Fibroblast of lung (primary cell): ENCODE results near the gene BID. TPM values are rescaled to one million over a fixed set of nuclear protein-coding genes. Genes with fewer than 3 reads are reported as not detected.

Source experiments
- DNase-seq, 2 donors: peaks; one replicate each; pipeline versions ENCODE4 v3.0.0 to v3.0.0-alpha.2; 2010; ENCODE audit warnings: low read depth in 2 of 2
- H2AFZ ChIP-seq: 2 replicates; pipeline ENCODE4 v1.5.1; 2012; ENCODE audit warnings: low read length, control low read depth, inconsistent platforms
- H3K27ac ChIP-seq: 2 replicates; pipeline ENCODE4 v1.5.1; 2011; ENCODE audit warnings: low read length, control low read depth; ENCODE audit not compliant: insufficient read depth
- H3K27me3 ChIP-seq: 2 replicates; pipeline ENCODE4 v1.5.1; 2011; ENCODE audit warnings: mild to moderate bottlenecking, low read length; ENCODE audit not compliant: control insufficient read depth, insufficient read depth
- H3K36me3 ChIP-seq: 2 replicates; pipeline ENCODE4 v1.5.1; 2011; ENCODE audit warnings: low read length; ENCODE audit not compliant: control insufficient read depth, insufficient read depth
- H3K4me1 ChIP-seq: 2 replicates; pipeline ENCODE4 v1.5.1; 2011; ENCODE audit warnings: low read length; ENCODE audit not compliant: control insufficient read depth, insufficient read depth; ENCODE audit errors: extremely low read depth
- H3K4me2 ChIP-seq: 2 replicates; pipeline ENCODE4 v1.5.1; 2011; ENCODE audit warnings: low read length, control low read depth; ENCODE audit not compliant: insufficient read depth; ENCODE audit errors: extremely low read depth
- H3K4me3 ChIP-seq, 4 experiments: fragments of 200-600 bp in 1 of 4; sonication (generic) in 1 of 4; replicated peaks in 1 of 4; 2 replicates each; pipeline ENCODE4 v1.5.1; 2011 to 2016; ENCODE audit warnings: low read length in 4 of 4, low read depth in 3 of 4, mild to moderate bottlenecking in 3 of 4, control low read depth in 2 of 4, inconsistent platforms in 1 of 4, mixed read lengths in 1 of 4; ENCODE audit not compliant: insufficient read depth in 1 of 4; ENCODE audit errors: control extremely low read depth in 1 of 4
- H3K79me2 ChIP-seq: 2 replicates; pipeline ENCODE4 v1.5.1; 2012; ENCODE audit warnings: mild to moderate bottlenecking, low read length, inconsistent platforms; ENCODE audit not compliant: control insufficient read depth, insufficient read depth
- H3K9ac ChIP-seq: 2 replicates; pipeline ENCODE4 v1.5.1; 2011; ENCODE audit warnings: mild to moderate bottlenecking, low read length, control low read depth; ENCODE audit not compliant: insufficient read depth
- H3K9me3 ChIP-seq: 2 replicates; pipeline ENCODE4 v1.5.1; 2012; ENCODE audit warnings: low read depth, low read length; ENCODE audit not compliant: control insufficient read depth, insufficient read depth
- H4K20me1 ChIP-seq: 2 replicates; pipeline ENCODE4 v1.5.1; 2011; ENCODE audit warnings: low read length; ENCODE audit not compliant: control insufficient read depth, insufficient read depth; ENCODE audit errors: extremely low read depth
- EZH2 ChIP-seq: IDR thresholded peaks from 2 replicates; pipeline ENCODE4 v1.5.1; 2012; ENCODE audit warnings: low read length, control low read depth, mild to moderate bottlenecking; ENCODE audit errors: missing control alignments
- polyA plus RNA-seq, 2 donors: library from polyadenylated mRNA; depleted of rRNA in 1 of 2; stranded (reverse) in 1 of 2; unstranded in 1 of 2; fragments of >200 nt; gene quantifications; 2 replicates each; pipeline ENCODE4 v1.2.1, GENCODE V29; 2011 to 2012; ENCODE audit warnings: missing spikeins in 1 of 2
- total RNA-seq: library from RNA; depleted of rRNA; stranded (reverse); fragments of >200 nt; gene quantifications from 2 replicates; pipeline ENCODE4 v1.2.1, GENCODE V29; 2014
- TF ChIP-seq, protein P1 (sequence below), 2 donors: IDR thresholded peaks in 1 of 2; conservative IDR thresholded peaks in 1 of 2; 1 replicate in 1 of 2; 2 replicates in 1 of 2; pipeline ENCODE4 v1.5.1; 2011 to 2012; ENCODE audit warnings: low read length in 2 of 2, control low read depth in 1 of 2, inconsistent platforms in 1 of 2, low read depth in 1 of 2, mild to moderate bottlenecking in 1 of 2

The BID gene
- total and polyA plus RNA-seq, 2 donors (not counting 1 experiment from before 2014, with no cell fraction given): 13.4 to 23.4 TPM

DNA sequence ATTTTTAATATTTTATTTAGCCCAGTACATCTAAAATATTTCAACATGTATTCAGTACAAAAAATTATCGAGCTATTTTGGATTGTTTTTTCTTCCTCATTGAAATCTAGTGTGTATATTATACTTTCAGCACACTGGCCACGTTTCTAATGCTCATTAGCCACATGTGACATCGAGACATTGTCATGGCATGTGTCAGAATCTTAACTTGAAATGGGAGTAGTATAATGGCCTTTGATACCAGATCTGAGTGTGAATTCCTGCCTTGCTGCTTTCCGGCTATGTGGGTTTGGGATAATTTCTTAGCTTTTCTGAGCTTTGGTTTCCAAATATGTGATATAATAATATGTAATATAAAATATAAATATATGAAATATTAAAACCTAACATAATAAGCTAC lies 81.4 kb downstream of the BID start:
- H4K20me1 ChIP-seq: no peaks in the 10 kb centered on the region
- H3K4me2 ChIP-seq: no peak overlapping the region
- no peak overlapping the region for H3K9ac ChIP-seq
- no peak overlapping the region for H2AFZ ChIP-seq
- no peak overlapping the region for H3K4me3 ChIP-seq
- DNase-seq: no peak
- no peaks in the 10 kb centered on the region for H3K79me2 ChIP-seq
- H3K4me1 ChIP-seq: peaks cover 2% of the 10 kb centered on the region
- H3K27ac ChIP-seq: no peak overlapping the region
- no peaks in the 10 kb centered on the region for H3K9me3 ChIP-seq
- no peaks in the 10 kb centered on the region for H3K36me3 ChIP-seq
- TF ChIP-seq EZH2: no peak
- TF ChIP-seq, protein P1, sequence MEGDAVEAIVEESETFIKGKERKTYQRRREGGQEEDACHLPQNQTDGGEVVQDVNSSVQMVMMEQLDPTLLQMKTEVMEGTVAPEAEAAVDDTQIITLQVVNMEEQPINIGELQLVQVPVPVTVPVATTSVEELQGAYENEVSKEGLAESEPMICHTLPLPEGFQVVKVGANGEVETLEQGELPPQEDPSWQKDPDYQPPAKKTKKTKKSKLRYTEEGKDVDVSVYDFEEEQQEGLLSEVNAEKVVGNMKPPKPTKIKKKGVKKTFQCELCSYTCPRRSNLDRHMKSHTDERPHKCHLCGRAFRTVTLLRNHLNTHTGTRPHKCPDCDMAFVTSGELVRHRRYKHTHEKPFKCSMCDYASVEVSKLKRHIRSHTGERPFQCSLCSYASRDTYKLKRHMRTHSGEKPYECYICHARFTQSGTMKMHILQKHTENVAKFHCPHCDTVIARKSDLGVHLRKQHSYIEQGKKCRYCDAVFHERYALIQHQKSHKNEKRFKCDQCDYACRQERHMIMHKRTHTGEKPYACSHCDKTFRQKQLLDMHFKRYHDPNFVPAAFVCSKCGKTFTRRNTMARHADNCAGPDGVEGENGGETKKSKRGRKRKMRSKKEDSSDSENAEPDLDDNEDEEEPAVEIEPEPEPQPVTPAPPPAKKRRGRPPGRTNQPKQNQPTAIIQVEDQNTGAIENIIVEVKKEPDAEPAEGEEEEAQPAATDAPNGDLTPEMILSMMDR (conservative IDR thresholded peaks at IDR 0.05 in 1 of 2, IDR thresholded peaks at IDR 0.05 in 1 of 2; ENCODE audit: low read depth in 1 of 2, low read length in 2 of 2): no peak
- no peaks in the 10 kb centered on the region for H3K27me3 ChIP-seq

DNA sequence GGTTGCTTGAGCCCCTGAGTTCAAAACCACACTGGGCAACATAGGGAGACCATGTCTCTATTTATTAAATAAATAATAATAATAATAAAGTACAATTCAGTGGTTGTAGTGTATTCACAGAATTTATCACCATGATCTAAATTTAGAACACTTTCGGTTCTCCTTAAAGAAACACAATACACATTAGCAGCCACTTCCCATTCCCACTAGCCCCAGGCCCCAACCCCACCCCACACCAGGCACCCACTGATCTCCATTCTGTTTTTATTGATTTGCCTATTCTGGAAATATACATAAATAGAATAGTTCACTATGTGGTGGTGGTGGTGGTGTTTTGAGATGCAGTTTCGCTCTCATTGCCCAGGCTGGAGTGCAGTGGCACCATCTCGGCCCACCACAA lies 90.0 kb downstream of the BID start:
- Histone ChIP-seq H3K79me2 (peaks cover 2% of the 10 kb centered on the region), H3K4me2 (no peak overlapping the region), H3K27me3 (no peaks in the 10 kb centered on the region), H3K9ac (no peak overlapping the region), H3K4me1 (no peaks in the 10 kb centered on the region), H4K20me1 (no peaks in the 10 kb centered on the region), H3K9me3 (no peaks in the 10 kb centered on the region), H3K4me3 (no peak overlapping the region), H2AFZ (no peak overlapping the region), H3K36me3 (no peaks in the 10 kb centered on the region), H3K27ac (no peak overlapping the region)
- no peak for DNase-seq
- TF ChIP-seq, protein P1 (conservative IDR thresholded peaks at IDR 0.05 in 1 of 2, IDR thresholded peaks at IDR 0.05 in 1 of 2; ENCODE audit: low read depth in 1 of 2, low read length in 2 of 2): no peak
- TF ChIP-seq EZH2: no peak

Other genes with a start within 250 kb of the BID start
- under 0.01 TPM in 1 of 2 replicates, not detected in the other for gene SLC25A18, start 211.0 kb downstream of the BID start, total RNA-seq
- gene SLC25A18, start 211.0 kb downstream of the BID start, polyA plus RNA-seq: 0.26 TPM in 1 of 2 replicates, not detected in the other
- 164 and 182 TPM in 2 replicates for gene ATP6V1E1, start 145.7 kb downstream of the BID start, total RNA-seq
- 238 and 244 TPM in 2 replicates for gene ATP6V1E1, start 145.7 kb downstream of the BID start, polyA plus RNA-seq
- gene BCL2L13, start 135.7 kb downstream of the BID start, total RNA-seq: 56.2 and 76.8 TPM in 2 replicates
- 56.9 and 65.1 TPM in 2 replicates for gene BCL2L13, start 135.7 kb downstream of the BID start, polyA plus RNA-seq